ENCODE measurements around the gene FHIP1A. TPM values are rescaled to one million over a fixed set of nuclear protein-coding genes. Genes with fewer than 3 reads are reported as not detected.

The FHIP1A gene
- total RNA-seq, 1 donor from 2014 or later: 3.3 TPM

GRCh38 chr4:151418385-151418784 is 9.4 kb downstream of the FHIP1A start:
- no peak for DNase-seq

GRCh38 chr4:151418856-151419255 is 9.9 kb downstream of the FHIP1A start:
- DNase-seq: no peak

GRCh38 chr4:151420250-151420807 is 11.4 kb downstream of the FHIP1A start:
- DNase-seq: no peak

- DNase-seq: no peak
Measured at GRCh38 chr4:151422854-151423253, 13.9 kb downstream of the FHIP1A start.

GRCh38 chr4:151426513-151426912 is 17.5 kb downstream of the FHIP1A start:
- no peak for DNase-seq

- no peak for DNase-seq
Measured at GRCh38 chr4:151427266-151427665, 18.3 kb downstream of the FHIP1A start.

GRCh38 chr4:151428346-151428745 is 19.4 kb downstream of the FHIP1A start:
- DNase-seq: no peak

- no peak for DNase-seq
Measured at GRCh38 chr4:151429957-151430570, 21.1 kb downstream of the FHIP1A start.

- no peak for DNase-seq
Measured at GRCh38 chr4:151430740-151431457, 21.9 kb downstream of the FHIP1A start.

- no peak for DNase-seq
Measured at GRCh38 chr4:151431728-151432127, 22.8 kb downstream of the FHIP1A start.

- no peak for DNase-seq
Measured at GRCh38 chr4:151432654-151433053, 23.7 kb downstream of the FHIP1A start.

GRCh38 chr4:151434183-151434860 is 25.3 kb downstream of the FHIP1A start:
- no peak for DNase-seq

- no peak for DNase-seq
Measured at GRCh38 chr4:151436093-151436518, 27.1 kb downstream of the FHIP1A start.

- DNase-seq: no peak
Measured at GRCh38 chr4:151437505-151437904, 28.5 kb downstream of the FHIP1A start.

- no peak for DNase-seq
Measured at GRCh38 chr4:151438154-151438553, 29.2 kb downstream of the FHIP1A start.

- DNase-seq: no peak
Measured at GRCh38 chr4:151439320-151439719, 30.3 kb downstream of the FHIP1A start.

- no peak for DNase-seq
Measured at GRCh38 chr4:151442002-151442401, 33.0 kb downstream of the FHIP1A start.

- DNase-seq: no peak
Measured at GRCh38 chr4:151443247-151443646, 34.3 kb downstream of the FHIP1A start.

GRCh38 chr4:151443752-151444151 is 34.8 kb downstream of the FHIP1A start:
- DNase-seq: no peak

GRCh38 chr4:151446208-151446607 is 37.2 kb downstream of the FHIP1A start:
- no peak for DNase-seq

GRCh38 chr4:151454513-151454912 is 45.5 kb downstream of the FHIP1A start:
- DNase-seq: no peak

GRCh38 chr4:151455212-151455611 is 46.2 kb downstream of the FHIP1A start:
- DNase-seq: no peak

GRCh38 chr4:151458148-151458547 is 49.2 kb downstream of the FHIP1A start:
- DNase-seq: no peak
